A673 (cell line): ENCODE measurements around the gene FHIT.

Experiments
- CTCF ChIP-seq: fragments of 300-800, 200-600 bp; sonication (generic); conservative IDR thresholded peaks from 2 replicates; pipeline ENCODE4 v1.5.1; 2017; ENCODE audit warnings: low read depth, mild to moderate bottlenecking, antibody characterized with exemption, low read length, moderate library complexity, mixed read lengths
- EZH2 ChIP-seq: fragments of 200-600 bp; sonication (generic); IDR thresholded peaks from 2 replicates; pipeline ENCODE4 v1.6.1; 2017; ENCODE audit warnings: borderline replicate concordance, low read depth, mild to moderate bottlenecking, mixed read lengths, antibody characterized with exemption, low read length; ENCODE audit not compliant: poor library complexity, severe bottlenecking

- TF ChIP-seq CTCF, result no peak
- TF ChIP-seq EZH2, result no peak
Measured at GRCh38 chr3:60055765-60056164, 1195.5 kb downstream of the FHIT start.
